OCI-M2 (cell line): ENCODE results near the gene CMTM3.
"Not testable (repeated sequence)": the region's sequence is repeated elsewhere in the genome, so short reads cannot be mapped to it uniquely, and the experiment has no call there.

Experiments
- DNase-seq: peaks from one replicate; lab custom pipeline; 2025; ENCODE audit not compliant: unreplicated experiment; lab: John Stamatoyannopoulos, UW

The CMTM3 gene

GRCh38 chr16:66631558-66631957, 27.1 kb downstream of the CMTM3 start:
- DNase-seq, result not testable (repeated sequence)

DNA sequence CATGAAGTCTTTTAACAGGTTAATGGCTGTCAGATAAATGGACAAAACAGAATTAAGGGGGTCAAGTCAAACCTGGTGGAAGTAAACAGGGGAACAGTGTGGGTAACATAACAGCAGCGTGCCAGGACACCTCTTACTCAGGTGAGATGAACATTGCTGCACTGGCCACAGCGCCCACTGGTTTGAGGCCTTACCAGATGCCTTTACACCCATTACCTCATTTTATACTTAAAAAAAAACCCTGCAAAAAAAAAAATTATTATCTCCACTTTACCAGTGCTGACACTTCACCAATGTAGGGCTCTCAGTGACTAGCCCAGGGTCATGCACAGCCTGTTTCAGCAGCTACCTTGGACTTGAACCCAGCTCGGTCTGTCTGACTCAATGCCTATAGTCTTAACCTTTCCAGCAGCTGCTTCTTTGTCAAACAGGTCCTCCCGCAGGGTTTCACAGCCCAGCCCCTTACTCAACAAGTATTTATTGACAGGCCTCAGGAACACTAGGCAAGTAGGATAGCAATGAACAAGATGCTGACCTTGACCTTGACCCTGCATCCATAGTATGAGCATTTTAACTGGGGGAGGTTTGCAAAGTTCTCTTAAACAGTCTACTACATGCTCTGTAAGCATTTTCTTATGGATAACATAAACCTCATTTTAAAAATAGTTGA, 30.2 kb downstream of the CMTM3 start:
- no peak for DNase-seq

- no peak for DNase-seq
Measured at GRCh38 chr16:66635406-66635805, 30.9 kb downstream of the CMTM3 start.

- no peak for DNase-seq
Measured at GRCh38 chr16:66636199-66636598, 31.7 kb downstream of the CMTM3 start.

DNA sequence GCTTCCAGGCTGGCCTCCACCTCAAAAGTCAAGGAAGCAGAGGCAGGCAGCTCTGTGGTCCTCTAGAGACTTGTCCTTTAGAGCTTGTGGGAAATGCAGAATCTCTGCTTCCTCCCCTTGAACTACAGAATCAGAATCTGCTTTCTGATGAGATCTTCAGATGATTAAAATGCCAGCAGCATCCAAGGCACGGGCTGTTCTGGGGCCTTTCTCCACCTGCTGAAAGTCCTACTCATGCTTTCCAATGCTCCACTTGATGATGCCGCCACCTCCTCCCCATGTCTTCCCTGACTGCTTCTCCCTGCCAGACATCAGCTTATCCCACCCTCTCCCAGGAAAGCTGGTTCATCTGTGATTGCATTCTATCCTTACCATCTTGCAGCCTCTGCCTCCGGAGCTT, 33.3 kb downstream of the CMTM3 start:
- DNase-seq, result no peak

- no peak for DNase-seq
Measured at GRCh38 chr16:66639091-66639885, 34.8 kb downstream of the CMTM3 start.

- no peak for DNase-seq
Measured at GRCh38 chr16:66640724-66641314, 36.3 kb downstream of the CMTM3 start.

GRCh38 chr16:66641387-66641786, 36.9 kb downstream of the CMTM3 start:
- DNase-seq, result no peak

DNA sequence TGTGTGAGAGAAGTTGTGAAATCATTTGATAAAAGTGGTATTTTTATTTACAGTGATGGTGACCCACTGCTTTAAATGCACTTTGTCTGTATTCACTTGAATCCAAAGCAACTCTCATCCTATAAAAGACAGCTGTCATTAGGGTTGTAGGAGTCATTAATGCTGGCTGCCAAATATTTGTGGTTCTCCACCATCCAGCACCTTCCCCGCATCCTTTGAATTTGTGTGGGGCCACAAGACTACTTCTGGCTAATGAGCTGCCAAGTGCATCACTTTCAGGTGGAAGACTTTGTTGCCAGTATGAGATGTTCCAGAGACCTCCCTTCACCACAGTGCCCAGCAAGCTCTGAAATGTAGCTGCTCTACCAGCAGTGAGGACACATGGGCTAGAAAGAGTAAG, 43.4 kb downstream of the CMTM3 start:
- no peak for DNase-seq

DNA sequence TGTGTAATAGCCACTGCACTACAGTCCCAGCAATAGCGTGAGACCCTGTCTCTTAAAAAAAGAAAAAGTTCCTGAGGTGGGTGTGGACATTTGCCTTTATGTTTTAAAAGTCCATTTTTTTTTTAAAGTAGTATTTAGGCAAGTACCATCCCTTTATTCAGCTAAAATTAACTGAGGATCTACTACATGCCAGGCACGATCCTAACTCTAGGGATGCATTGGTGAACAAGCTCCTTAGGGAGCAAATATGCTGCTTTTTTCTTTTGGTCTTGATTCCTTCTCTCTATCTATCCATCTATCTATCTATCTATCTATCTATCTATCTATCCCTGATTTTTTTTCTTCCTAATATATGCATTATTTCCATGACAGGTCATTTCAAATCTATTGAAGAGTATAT, 44.7 kb downstream of the CMTM3 start:
- no peak for DNase-seq

DNA sequence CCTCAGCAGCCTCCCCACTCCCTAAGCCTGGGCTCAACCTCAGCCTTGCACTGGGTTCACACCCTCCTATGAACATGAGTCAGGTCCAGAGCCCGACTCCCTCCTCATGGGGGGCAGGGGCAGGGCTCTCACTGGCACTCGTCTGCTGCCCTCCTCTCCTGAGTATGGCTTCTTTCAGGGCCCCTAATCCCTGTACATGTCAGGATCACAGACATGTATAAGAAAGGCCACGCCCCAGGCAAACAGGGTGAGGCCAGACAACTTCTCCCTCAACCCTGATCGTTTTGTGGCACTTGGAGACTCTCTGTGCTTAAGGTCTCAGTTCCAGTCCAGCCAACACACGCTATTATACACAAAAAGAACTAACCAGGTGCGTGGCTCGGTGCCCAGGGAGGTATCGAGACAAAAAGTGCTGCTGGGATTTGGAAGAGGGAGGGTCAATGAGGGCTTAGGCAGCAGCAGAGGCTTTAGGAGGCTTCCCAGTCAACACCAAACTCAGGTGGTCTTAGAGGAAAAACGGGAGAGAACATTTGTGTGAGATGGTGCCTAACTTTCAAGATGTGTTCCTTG, 45.2 kb downstream of the CMTM3 start:
- DNase-seq, result no peak

- DNase-seq, result peak; percentile 12
Measured at GRCh38 chr16:66650707-66651473, 46.4 kb downstream of the CMTM3 start.

GRCh38 chr16:66651474-66651765, 46.9 kb downstream of the CMTM3 start:
- no peak for DNase-seq

DNA sequence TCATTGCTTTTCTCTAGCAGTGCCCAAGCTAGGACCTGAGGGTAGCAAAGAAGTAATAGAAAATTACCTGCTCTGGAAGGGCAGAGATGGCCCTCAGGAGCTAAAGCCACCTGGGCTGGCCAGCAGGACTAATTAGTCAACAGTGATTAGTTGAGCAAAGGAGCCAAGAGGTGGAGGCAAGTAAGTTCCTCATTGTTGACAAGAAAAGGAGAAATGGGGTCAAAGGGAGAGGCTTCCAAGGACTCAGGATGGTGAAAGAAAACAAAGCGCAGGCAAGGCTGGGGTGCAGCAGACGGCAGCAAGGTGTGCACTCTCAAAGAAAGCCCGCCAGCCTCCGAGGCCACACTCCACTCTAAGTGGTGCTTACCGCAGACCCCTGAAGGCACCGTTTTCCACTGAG, 47.5 kb downstream of the CMTM3 start:
- DNase-seq, result no peak

DNA sequence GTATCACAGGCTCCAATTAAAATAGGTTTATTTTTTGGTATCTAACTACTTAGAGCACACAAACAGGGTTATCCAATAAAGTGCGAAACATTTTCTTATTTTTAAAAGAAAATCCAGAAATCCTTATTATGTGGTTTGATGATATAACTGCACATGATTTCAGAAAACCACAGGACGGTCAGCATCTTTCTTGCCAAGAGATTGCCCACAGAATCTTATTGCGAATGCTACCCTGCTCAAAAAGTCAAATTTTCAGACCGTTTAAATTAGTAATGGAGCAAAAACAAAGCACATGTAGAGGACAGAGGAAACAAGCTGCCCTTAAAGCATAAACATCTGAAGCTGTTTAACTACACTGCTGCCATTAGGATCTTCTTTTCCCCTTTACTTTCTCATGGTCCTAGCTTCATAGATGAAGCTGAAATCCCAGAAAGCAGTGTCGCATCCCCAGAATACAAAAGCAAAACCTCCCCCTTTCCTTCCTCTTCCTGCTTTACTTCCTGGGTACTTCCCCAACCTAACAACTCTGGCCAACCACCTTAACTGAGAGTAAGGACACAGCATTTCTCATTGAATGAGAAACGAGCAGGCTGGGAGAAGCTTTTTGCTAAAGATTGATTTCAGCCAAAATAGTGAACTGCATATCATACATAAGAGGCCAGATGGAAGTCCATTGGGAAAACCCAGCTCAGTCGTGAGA, 48.3 kb downstream of the CMTM3 start:
- DNase-seq, result no peak

- no peak for DNase-seq
Measured at GRCh38 chr16:66653581-66654350, 49.3 kb downstream of the CMTM3 start.

DNA sequence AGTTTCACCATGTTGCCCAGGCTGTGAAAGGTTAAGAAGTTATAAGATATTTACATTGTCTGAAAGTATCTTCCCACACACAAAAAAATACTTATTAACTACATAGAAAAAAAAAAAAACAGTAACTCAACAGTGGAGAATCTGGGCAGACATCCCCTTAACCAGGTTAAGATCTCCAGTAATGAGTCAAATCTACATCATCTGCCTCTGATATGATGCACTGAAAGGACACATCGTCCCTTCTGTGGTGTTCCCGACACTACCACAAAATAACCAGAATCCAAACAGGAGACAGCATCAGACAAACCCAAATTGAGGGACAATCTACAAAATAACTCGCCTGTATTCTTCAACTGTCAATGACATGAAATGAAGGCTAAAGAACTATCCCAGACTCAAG, 52.0 kb downstream of the CMTM3 start:
- DNase-seq, result no peak

DNA sequence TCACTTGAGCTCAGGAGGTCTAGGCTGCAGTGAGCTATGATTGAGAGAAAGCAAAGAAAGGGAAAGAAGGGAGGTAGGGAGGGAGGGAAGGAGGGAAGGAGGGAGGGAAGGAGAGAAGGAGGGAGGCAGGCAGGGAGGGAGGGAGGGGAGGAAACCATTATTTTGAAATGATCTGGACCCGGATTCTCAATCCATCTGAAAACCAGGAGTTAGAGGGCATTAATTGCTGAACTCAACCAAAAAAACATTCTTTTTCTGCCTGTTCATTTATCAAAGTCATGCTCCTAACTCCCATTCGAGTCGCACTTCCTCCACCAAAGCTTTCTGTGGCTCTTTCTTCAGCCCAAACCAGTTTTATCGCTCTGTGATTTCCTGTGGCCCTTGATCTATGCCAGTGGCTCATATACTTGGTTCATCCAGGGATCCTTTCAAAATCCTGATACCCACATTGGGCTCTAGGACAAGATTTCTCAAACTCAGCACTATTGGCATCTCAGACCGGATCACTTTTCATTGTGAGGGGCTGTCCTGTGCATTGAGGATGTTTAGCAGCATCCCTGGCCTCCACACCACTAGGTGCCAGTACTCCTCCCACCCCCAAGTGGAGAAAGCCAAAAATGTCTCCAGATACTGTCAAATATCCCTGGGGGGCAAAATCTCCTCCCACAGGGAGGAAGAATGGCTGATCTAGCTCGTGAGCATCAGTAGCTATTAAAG, 53.8 kb downstream of the CMTM3 start:
- DNase-seq, result no peak

DNA sequence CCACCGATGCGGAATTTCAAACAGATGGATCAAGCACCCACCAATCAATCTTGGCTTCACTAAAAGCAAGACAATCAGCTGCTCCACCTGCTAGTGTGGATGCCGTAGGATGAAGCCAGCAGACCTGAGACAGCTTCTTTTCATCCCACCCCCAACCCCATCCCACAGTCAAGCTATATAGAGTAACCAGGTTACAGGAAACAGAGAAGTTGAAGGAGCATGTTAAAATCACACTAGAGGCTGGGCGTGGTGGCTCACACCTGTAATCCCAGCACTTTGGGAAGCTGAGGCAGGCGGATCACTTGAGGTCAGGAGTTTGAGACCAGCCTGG, 54.3 kb downstream of the CMTM3 start:
- DNase-seq, result no peak
